Mammary epithelial cell (primary cell): ENCODE data around the gene SFXN3.

Source experiments
- EZH2 ChIP-seq: IDR thresholded peaks from 2 replicates; pipeline ENCODE4 v1.6.1; 2012; ENCODE audit warnings: low read length, inconsistent platforms, borderline replicate concordance
- TF ChIP-seq, protein P1 (sequence below), 2 donors: IDR thresholded peaks in 1 of 2; conservative IDR thresholded peaks in 1 of 2; 2 replicates each; pipeline ENCODE4 v1.5.1; 2011 to 2012; ENCODE audit warnings: inconsistent platforms in 2 of 2, low read length in 2 of 2, mild to moderate bottlenecking in 2 of 2, control low read depth in 1 of 2, low read depth in 1 of 2; ENCODE audit not compliant: insufficient read depth in 1 of 2; ENCODE audit errors: extremely low read depth in 1 of 2

DNA sequence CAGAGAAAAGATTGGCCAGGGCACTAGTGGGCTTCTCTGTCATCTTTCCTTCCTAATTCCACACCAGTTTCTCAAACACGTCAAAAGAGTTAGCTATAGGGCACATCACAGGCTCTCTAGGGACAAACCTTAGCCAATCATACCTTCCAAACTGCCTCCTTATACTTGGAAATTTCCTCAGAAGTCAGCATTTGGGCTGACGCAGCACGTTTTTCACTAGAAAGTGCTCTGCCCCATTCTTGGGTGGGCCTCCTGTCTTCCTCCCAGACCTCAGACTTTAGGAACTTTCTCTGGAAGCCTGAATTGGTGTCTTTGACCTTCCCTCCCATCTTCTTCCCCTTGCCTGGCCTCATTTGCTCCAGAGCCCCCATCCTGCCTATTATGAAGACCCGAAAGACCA is 11.1 kb downstream of the SFXN3 start:
- TF ChIP-seq, protein P1, sequence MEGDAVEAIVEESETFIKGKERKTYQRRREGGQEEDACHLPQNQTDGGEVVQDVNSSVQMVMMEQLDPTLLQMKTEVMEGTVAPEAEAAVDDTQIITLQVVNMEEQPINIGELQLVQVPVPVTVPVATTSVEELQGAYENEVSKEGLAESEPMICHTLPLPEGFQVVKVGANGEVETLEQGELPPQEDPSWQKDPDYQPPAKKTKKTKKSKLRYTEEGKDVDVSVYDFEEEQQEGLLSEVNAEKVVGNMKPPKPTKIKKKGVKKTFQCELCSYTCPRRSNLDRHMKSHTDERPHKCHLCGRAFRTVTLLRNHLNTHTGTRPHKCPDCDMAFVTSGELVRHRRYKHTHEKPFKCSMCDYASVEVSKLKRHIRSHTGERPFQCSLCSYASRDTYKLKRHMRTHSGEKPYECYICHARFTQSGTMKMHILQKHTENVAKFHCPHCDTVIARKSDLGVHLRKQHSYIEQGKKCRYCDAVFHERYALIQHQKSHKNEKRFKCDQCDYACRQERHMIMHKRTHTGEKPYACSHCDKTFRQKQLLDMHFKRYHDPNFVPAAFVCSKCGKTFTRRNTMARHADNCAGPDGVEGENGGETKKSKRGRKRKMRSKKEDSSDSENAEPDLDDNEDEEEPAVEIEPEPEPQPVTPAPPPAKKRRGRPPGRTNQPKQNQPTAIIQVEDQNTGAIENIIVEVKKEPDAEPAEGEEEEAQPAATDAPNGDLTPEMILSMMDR (conservative IDR thresholded peaks at IDR 0.05 in 1 of 2, IDR thresholded peaks at IDR 0.05 in 1 of 2; ENCODE audit: extremely low read depth in 1 of 2, insufficient read depth in 1 of 2, low read depth in 1 of 2, low read length in 2 of 2): no peak
- no peak for TF ChIP-seq EZH2
